ENCODE data around the gene C1orf198. TPM values are rescaled to one million over a fixed set of nuclear protein-coding genes. Genes with fewer than 3 reads are reported as not detected.

The C1orf198 gene
- total and polyA plus RNA-seq, 2 of the 4 experiments (the other 2 are of a cell fraction), result 67.4 to 76.2 TPM

GRCh38 chr1:230816018-230816417, 52.3 kb downstream of the C1orf198 start:
- in situ Hi-C loops (cut with MboI; ENCODE audit: low sequenced_read_pairs), result no loop called here

More at GRCh38 chr1:230816018-230816417, 52.3 kb downstream of the C1orf198 start:
- ChIA-PET POLR2A (ENCODE audit: unreplicated experiment) (no interaction called here), CTCF (no interaction called here)
- H2BK5ac ChIP-seq (ENCODE audit: low read depth, low read length, poor library complexity, severe bottlenecking), result no peak overlapping the region
- intact Hi-C loops (cut with micrococcal nuclease) (no loop called here), dilution Hi-C loops (cut with HindIII; ENCODE audit: low sequenced_read_pairs, unreplicated experiment) (no loop called here)
- H3K36me3 ChIP-seq (ENCODE audit: control insufficient read depth, insufficient read depth, low read length), result no peaks in the 10 kb centered on the region
- H2BK120ac ChIP-seq (ENCODE audit: low read depth, low read length), result no peak overlapping the region
- DNase-seq, result no peak
- H4K8ac ChIP-seq (ENCODE audit: low read depth in 2 of 2, low read length in 2 of 2), result no peak overlapping the region
- H3K27ac ChIP-seq (ENCODE audit: insufficient read depth, low read length), result no peak overlapping the region
- no peaks in the 10 kb centered on the region for H3K9me3 ChIP-seq (ENCODE audit: control insufficient read depth, insufficient read depth, low read length)
- no peaks in the 10 kb centered on the region for H3K27me3 ChIP-seq (ENCODE audit: control insufficient read depth, insufficient read depth, low read length)
- H3K9me1 ChIP-seq (ENCODE audit: insufficient read depth, low read length), result no peaks in the 10 kb centered on the region
- no peak overlapping the region for H3K18ac ChIP-seq (ENCODE audit: low read depth, low read length)
- H4K20me1 ChIP-seq (ENCODE audit: insufficient read depth, low read length), result no peaks in the 10 kb centered on the region
- no TSS peak for BruUV-seq (replicated peaks)
- no peak overlapping the region; the same call in 1 of the 2 replicates for H2AK5ac ChIP-seq (ENCODE audit: low read depth, low read length)
- H2BK15ac ChIP-seq (ENCODE audit: low read depth, low read length), result no peak overlapping the region
- H3K4ac ChIP-seq (ENCODE audit: low read depth, low read length), result no peak overlapping the region
- no peak overlapping the region for H3K56ac ChIP-seq (ENCODE audit: extremely low read depth, insufficient read depth, low read length)
- no peak overlapping the region for H2AFZ ChIP-seq (replicated peaks; ENCODE audit: low read length, poor library complexity)
- H3K14ac ChIP-seq (replicated peaks; ENCODE audit: low read depth, low read length), result no peak overlapping the region
- H2BK20ac ChIP-seq (ENCODE audit: low read depth, low read length), result no peak overlapping the region
- no peak for ATAC-seq (ENCODE audit: low read depth)
- no peak overlapping the region for H3K4me3 ChIP-seq (ENCODE audit: insufficient read depth, low read depth, low read length)
- H4K5ac ChIP-seq (ENCODE audit: low read depth, low read length), result no peak overlapping the region
- no peak overlapping the region for H4K91ac ChIP-seq (ENCODE audit: insufficient read depth, low read depth, low read length)
- no peak for TF ChIP-seq POLR2A (IDR thresholded peaks at IDR 0.05; ENCODE audit: low read depth, low read length)
- TF ChIP-seq NFE2L2 (IDR thresholded peaks at IDR 0.05; ENCODE audit: low read depth, low read length), result no peak
- TF ChIP-seq FOS (IDR thresholded peaks at IDR 0.05; ENCODE audit: low read depth, low read length), result no peak
- no peak for TF ChIP-seq MAZ (IDR thresholded peaks at IDR 0.05; ENCODE audit: borderline replicate concordance, low read depth, low read length)
- TF ChIP-seq BHLHE40 (IDR thresholded peaks at IDR 0.05; ENCODE audit: low read depth, low read length), result no peak
- TF ChIP-seq CTCF (conservative IDR thresholded peaks at IDR 0.05; ENCODE audit: low read depth, low read length), result no peak
- TF ChIP-seq SMC3 (IDR thresholded peaks at IDR 0.05; ENCODE audit: low read depth, low read length), result no peak
- no peak for TF ChIP-seq CEBPB (IDR thresholded peaks at IDR 0.05; ENCODE audit: low read depth, low read length)
- no peak for TF ChIP-seq MXI1 (IDR thresholded peaks at IDR 0.05; ENCODE audit: borderline replicate concordance, low read depth, low read length)
- no peak for TF ChIP-seq RCOR1 (IDR thresholded peaks at IDR 0.05; ENCODE audit: insufficient replicate concordance, low read length)
- TF ChIP-seq MAFK (IDR thresholded peaks at IDR 0.05; ENCODE audit: low read depth, low read length), result no peak
- TF ChIP-seq ELK1 (IDR thresholded peaks at IDR 0.05; ENCODE audit: borderline replicate concordance, low read depth, low read length), result no peak
- TF ChIP-seq RFX5 (IDR thresholded peaks at IDR 0.05; ENCODE audit: low read depth, low read length), result no peak
- TF ChIP-seq CHD1 (IDR thresholded peaks at IDR 0.05; ENCODE audit: low read depth, low read length), result no peak
- TF ChIP-seq USF2 (IDR thresholded peaks at IDR 0.05; ENCODE audit: low read depth, low read length), result no peak
- TF ChIP-seq RAD21 (IDR thresholded peaks at IDR 0.05; ENCODE audit: low read length), result no peak
- no peak overlapping the region for H3K23ac ChIP-seq (ENCODE audit: low read depth, low read length)
- no peak overlapping the region for H3K4me2 ChIP-seq (ENCODE audit: low read depth, low read length)
- H3K79me1 ChIP-seq (ENCODE audit: low read depth in 1 of 2, low read length in 2 of 2), result no peaks in the 10 kb centered on the region
- no peak overlapping the region for H3K9ac ChIP-seq (ENCODE audit: low read depth, low read length)
- no peak overlapping the region for H2AK9ac ChIP-seq (replicated peaks; ENCODE audit: low read depth, low read length, poor library complexity)
- no peaks in the 10 kb centered on the region for H3K4me1 ChIP-seq (ENCODE audit: control insufficient read depth, insufficient read depth, low read length)

Data from IMR-90 (cell line).